GM23338 (cell line): Measurements from ENCODE around the gene TBC1D21.

Source experiments
- CREB1 ChIP-seq: fragments of 250-450 bp; sonication (Bioruptor Pico); IDR thresholded peaks from 2 replicates; pipeline ENCODE4 v1.5.0; 2020; ENCODE audit warnings: low read depth, mild to moderate bottlenecking, moderate library complexity
- CTCF ChIP-seq, 2 experiments: fragments of 200-600 bp in 1 of 2; sonication (generic) in 1 of 2; conservative IDR thresholded peaks; 2 replicates each; pipeline versions ENCODE4 v1.5.1 to v1.6.1; 2016 to 2017; ENCODE audit warnings: antibody characterized with exemption in 2 of 2, low read depth in 2 of 2, mild to moderate bottlenecking in 2 of 2, moderate library complexity in 1 of 2
- EZH2 ChIP-seq: fragments of 200-600 bp; sonication (generic); IDR thresholded peaks from one replicate; pipeline ENCODE4 v1.8.0; 2017; ENCODE audit warnings: antibody characterized with exemption, mild to moderate bottlenecking, low read depth; ENCODE audit not compliant: unreplicated experiment
- EZH2phosphoT487 ChIP-seq: fragments of 200-600 bp; sonication (generic); IDR thresholded peaks from one replicate; pipeline ENCODE4 v1.8.1; 2018; ENCODE audit warnings: antibody characterized with exemption; ENCODE audit not compliant: unreplicated experiment
- JUNB ChIP-seq: IDR thresholded peaks from one replicate; pipeline ENCODE4 v1.6.1; 2016; ENCODE audit warnings: antibody characterized with exemption; ENCODE audit not compliant: unreplicated experiment
- NANOG ChIP-seq: IDR thresholded peaks from 2 replicates; pipeline ENCODE4 v1.6.1; 2016; ENCODE audit warnings: antibody characterized with exemption, borderline replicate concordance
- POLR2AphosphoS5 ChIP-seq: IDR thresholded peaks from 2 replicates; pipeline ENCODE4 v1.6.1; 2016; ENCODE audit warnings: antibody characterized with exemption, low read depth
- REST ChIP-seq: IDR thresholded peaks from one replicate; pipeline ENCODE4 v1.6.1; 2018; ENCODE audit warnings: antibody characterized with exemption; ENCODE audit not compliant: unreplicated experiment
- STAT1 ChIP-seq: IDR thresholded peaks from one replicate; pipeline ENCODE4 v1.6.1; 2016; ENCODE audit warnings: antibody characterized with exemption; ENCODE audit not compliant: unreplicated experiment
- ZNF114 ChIP-seq: fragments of 250-450 bp; sonication (Bioruptor Pico); IDR thresholded peaks from 2 replicates; pipeline ENCODE4 v1.5.0; 2020; ENCODE audit warnings: mild to moderate bottlenecking, moderate library complexity

DNA sequence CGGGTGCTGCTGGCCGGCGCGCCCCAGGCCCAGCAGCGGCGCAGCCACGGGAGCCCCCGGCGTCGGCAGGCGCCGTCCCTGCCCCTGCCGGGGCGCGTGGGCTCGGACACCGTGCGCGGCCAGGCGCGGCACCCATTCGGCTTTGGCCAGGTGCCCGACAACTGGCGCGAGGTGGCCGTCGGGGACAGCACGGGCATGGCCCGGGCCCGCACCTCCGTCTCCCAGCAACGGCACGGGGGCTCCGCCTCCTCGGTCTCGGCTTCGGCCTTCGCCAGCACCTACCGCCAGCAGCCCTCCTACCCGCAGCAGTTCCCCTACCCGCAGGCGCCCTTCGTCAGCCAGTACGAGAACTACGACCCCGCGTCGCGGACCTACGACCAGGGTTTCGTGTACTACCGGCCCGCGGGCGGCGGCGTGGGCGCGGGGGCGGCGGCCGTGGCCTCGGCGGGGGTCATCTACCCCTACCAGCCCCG, 53.7 kb downstream of the TBC1D21 start:
- TF ChIP-seq CTCF (conservative IDR thresholded peaks at IDR 0.05; ENCODE audit: low read depth in 2 of 2) (no peak), CREB1 (CRISPR knock-in tag) (no peak), EZH2 (no peak), POLR2AphosphoS5 (no peak; the same call in none of the 2 replicates), EZH2phosphoT487 (no peak), REST (no peak), ZNF114 (CRISPR knock-in tag) (no peak), STAT1 (no peak), JUNB (no peak), NANOG (no peak)
